Trophoblast cell (in vitro differentiated cells and primary cell): ENCODE results near the gene MAGI1.

Experiments
- DNase-seq, 2 donors: peaks; one replicate each; pipeline ENCODE4 v3.0.0-alpha.2; 2016
- H2AFZ ChIP-seq: 2 replicates; pipeline ENCODE4 v1.6.1; 2013; ENCODE audit warnings: low read length, moderate library complexity, mild to moderate bottlenecking; ENCODE audit not compliant: insufficient read depth, poor library complexity
- H2AK5ac ChIP-seq: 2 replicates; pipeline ENCODE4 v1.6.1; 2013; ENCODE audit warnings: mild to moderate bottlenecking, low read length
- H2BK120ac ChIP-seq: 2 replicates; pipeline ENCODE4 v1.6.1; 2013; ENCODE audit warnings: low read length, mild to moderate bottlenecking, moderate library complexity; ENCODE audit not compliant: insufficient read depth, poor library complexity
- H2BK12ac ChIP-seq: 2 replicates; pipeline ENCODE4 v1.6.1; 2013; ENCODE audit warnings: mild to moderate bottlenecking, low read length, moderate library complexity
- H2BK5ac ChIP-seq: 2 replicates; pipeline ENCODE4 v1.6.1; 2013; ENCODE audit warnings: low read length, low read depth, moderate library complexity, mild to moderate bottlenecking; ENCODE audit not compliant: poor library complexity
- H3K14ac ChIP-seq: 2 replicates; pipeline ENCODE4 v1.6.1; 2013; ENCODE audit warnings: mild to moderate bottlenecking, low read length
- H3K18ac ChIP-seq: 2 replicates; pipeline ENCODE4 v1.6.1; 2013; ENCODE audit warnings: mild to moderate bottlenecking, low read length
- H3K23ac ChIP-seq: 2 replicates; pipeline ENCODE4 v1.6.1; 2013; ENCODE audit warnings: low read length
- H3K27ac ChIP-seq: 2 replicates; pipeline ENCODE4 v1.5.1; 2013; ENCODE audit warnings: low read depth, mild to moderate bottlenecking, inconsistent platforms, low read length, moderate library complexity
- H3K27me3 ChIP-seq: 2 replicates; pipeline ENCODE4 v1.6.1; 2013; ENCODE audit warnings: inconsistent platforms, mild to moderate bottlenecking, low read length, moderate library complexity; ENCODE audit not compliant: insufficient read depth
- H3K36me3 ChIP-seq, 2 experiments: 1 replicate in 1 of 2; 2 replicates in 1 of 2; pipeline ENCODE4 v1.6.1; 2013; ENCODE audit warnings: low read length in 2 of 2, mild to moderate bottlenecking in 2 of 2, moderate library complexity in 1 of 2; ENCODE audit not compliant: insufficient read depth in 2 of 2, control insufficient read depth in 1 of 2
- H3K4ac ChIP-seq: 2 replicates; pipeline ENCODE4 v1.6.1; 2013; ENCODE audit warnings: low read depth, mild to moderate bottlenecking, low read length, moderate library complexity
- H3K4me1 ChIP-seq, 2 experiments: 1 replicate in 1 of 2; 2 replicates in 1 of 2; pipeline ENCODE4 v1.6.1; 2013; ENCODE audit warnings: low read length in 2 of 2, mild to moderate bottlenecking in 2 of 2, moderate library complexity in 1 of 2; ENCODE audit not compliant: insufficient read depth in 2 of 2, control insufficient read depth in 1 of 2
- H3K4me2 ChIP-seq: 2 replicates; pipeline ENCODE4 v1.6.1; 2013; ENCODE audit warnings: inconsistent platforms, mild to moderate bottlenecking, low read length, moderate library complexity
- H3K4me3 ChIP-seq: 2 replicates; pipeline ENCODE4 v1.5.1; 2013; ENCODE audit warnings: mild to moderate bottlenecking, low read depth, low read length, inconsistent platforms
- H3K79me1 ChIP-seq: one replicate; pipeline ENCODE4 v1.6.1; 2013; ENCODE audit warnings: low read length
- H3K79me2 ChIP-seq: 2 replicates; pipeline ENCODE4 v1.6.1; 2013; ENCODE audit warnings: low read length, mild to moderate bottlenecking; ENCODE audit not compliant: control insufficient read depth, insufficient read depth, poor library complexity
- H3K9ac ChIP-seq: 2 replicates; pipeline ENCODE4 v1.6.1; 2013; ENCODE audit warnings: mild to moderate bottlenecking, low read length
- H3K9me3 ChIP-seq: 2 replicates; pipeline ENCODE4 v1.6.1; 2013; ENCODE audit warnings: low read depth, mild to moderate bottlenecking, control low read depth, inconsistent platforms, low read length; ENCODE audit not compliant: insufficient read depth
- H4K12ac ChIP-seq: 2 replicates; pipeline ENCODE4 v1.6.1; 2013; ENCODE audit warnings: low read depth, mild to moderate bottlenecking, low read length, moderate library complexity
- H4K8ac ChIP-seq: 2 replicates; pipeline ENCODE4 v1.6.1; 2013; ENCODE audit warnings: low read depth, mild to moderate bottlenecking, low read length, moderate library complexity
- H4K91ac ChIP-seq: one replicate; pipeline ENCODE4 v1.6.1; 2013; ENCODE audit warnings: low read depth, mild to moderate bottlenecking, low read length, moderate library complexity
- WGBS: extraction: QIAGEN DNeasy Blood & Tissue Kit; methylation state at CpG from one replicate; pipeline ENCODE4 v1.1.7; 2013; ENCODE audit warnings: missing lambda C conversion rate; ENCODE audit not compliant: insufficient read length, insufficient coverage; ENCODE audit errors: extremely low coverage; 5-methylcytosine and 5-hydroxymethylcytosine counted together

MAGI1 gene

GRCh38 chr3:65402597-65402996 lies 636.1 kb downstream of the MAGI1 start:
- H2BK5ac ChIP-seq = no peak overlapping the region
- H3K14ac ChIP-seq = no peak overlapping the region
- H3K27me3 ChIP-seq = no peaks in the 10 kb centered on the region
- no peak overlapping the region for H3K4ac ChIP-seq
- no peak overlapping the region for H3K27ac ChIP-seq
- H3K79me2 ChIP-seq = no peaks in the 10 kb centered on the region
- no peaks in the 10 kb centered on the region for H3K9me3 ChIP-seq
- no peaks in the 10 kb centered on the region for H3K79me1 ChIP-seq
- no peak overlapping the region for H3K18ac ChIP-seq
- H4K12ac ChIP-seq = no peak overlapping the region
- H3K4me3 ChIP-seq = no peak overlapping the region
- no peak overlapping the region for H3K9ac ChIP-seq
- no peak overlapping the region for H2AFZ ChIP-seq
- H4K8ac ChIP-seq = no peak overlapping the region
- H2AK5ac ChIP-seq = no peak overlapping the region
- no peaks in the 10 kb centered on the region for H3K36me3 ChIP-seq
- H4K91ac ChIP-seq = no peak overlapping the region
- WGBS = no CpG with 5 or more reads among the region's 7 CpGs
- H3K4me2 ChIP-seq = no peak overlapping the region
- no peak overlapping the region for H2BK120ac ChIP-seq
- peaks cover 0 to 2% of the 10 kb centered on the region in 2 experiments for H3K4me1 ChIP-seq
- DNase-seq = peak in 1 of 2 donors; percentile 3
- H2BK12ac ChIP-seq = no peak overlapping the region
- H3K23ac ChIP-seq = no peak overlapping the region

- Histone ChIP-seq H3K4me3 (no peak overlapping the region), H2AK5ac (no peak overlapping the region), H3K18ac (no peak overlapping the region), H4K91ac (no peak overlapping the region), H3K79me1 (no peaks in the 10 kb centered on the region), H3K79me2 (no peaks in the 10 kb centered on the region), H4K12ac (no peak overlapping the region), H2BK5ac (no peak overlapping the region), H3K27me3 (no peaks in the 10 kb centered on the region), H3K27ac (no peak overlapping the region), H2AFZ (no peak overlapping the region), H3K9ac (no peak overlapping the region), H3K9me3 (no peaks in the 10 kb centered on the region), H3K4ac (no peak overlapping the region), H3K23ac (no peak overlapping the region), H3K36me3 (no peaks in the 10 kb centered on the region), H3K4me2 (no peak overlapping the region), H3K4me1 (peaks cover 0 to 2% of the 10 kb centered on the region in 2 experiments), H2BK12ac (no peak overlapping the region), H4K8ac (no peak overlapping the region), H3K14ac (no peak overlapping the region), H2BK120ac (no peak overlapping the region)
- no peak for DNase-seq
- no CpG with 5 or more reads among the region's 10 CpGs for WGBS
Measured at GRCh38 chr3:65401359-65402305, 637.1 kb downstream of the MAGI1 start.

GRCh38 chr3:65400899-65401298 lies 637.8 kb downstream of the MAGI1 start:
- Histone ChIP-seq H3K14ac (no peak overlapping the region), H3K4me1 (peaks cover 0 to 2% of the 10 kb centered on the region in 2 experiments), H3K27me3 (no peaks in the 10 kb centered on the region), H3K18ac (no peak overlapping the region), H3K4me3 (no peak overlapping the region), H3K27ac (no peak overlapping the region), H4K12ac (no peak overlapping the region), H2BK12ac (no peak overlapping the region), H3K9me3 (no peaks in the 10 kb centered on the region), H3K79me1 (no peaks in the 10 kb centered on the region), H2BK5ac (no peak overlapping the region), H4K91ac (no peak overlapping the region), H2AK5ac (no peak overlapping the region), H2BK120ac (no peak overlapping the region), H4K8ac (no peak overlapping the region), H3K79me2 (no peaks in the 10 kb centered on the region), H2AFZ (no peak overlapping the region), H3K9ac (no peak overlapping the region), H3K23ac (no peak overlapping the region), H3K4ac (no peak overlapping the region), H3K36me3 (no peaks in the 10 kb centered on the region), H3K4me2 (no peak overlapping the region)
- WGBS = no CpG with 5 or more reads among the region's 5 CpGs
- no peak for DNase-seq

DNA sequence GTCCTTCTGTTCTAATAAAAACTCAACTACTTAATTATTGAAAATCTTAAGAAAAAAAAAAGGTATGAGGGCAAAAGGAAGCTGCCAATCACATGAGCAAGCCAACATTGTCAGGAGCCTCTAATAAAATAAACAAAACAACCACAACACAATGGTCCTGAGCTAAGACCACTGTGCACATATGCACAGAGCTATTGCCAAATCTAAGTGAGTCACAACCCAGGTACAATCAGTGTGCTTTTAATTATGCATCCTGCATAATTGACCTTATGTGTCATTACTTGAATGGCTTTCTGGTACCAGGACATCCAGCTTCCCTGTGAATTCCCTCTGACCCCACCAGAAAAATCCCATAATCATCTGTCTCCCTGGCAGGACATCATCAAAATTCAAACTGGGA lies 639.8 kb downstream of the MAGI1 start:
- Histone ChIP-seq H3K23ac (no peak overlapping the region), H3K27ac (no peak overlapping the region), H3K9me3 (no peaks in the 10 kb centered on the region), H2BK12ac (no peak overlapping the region), H2BK120ac (no peak overlapping the region), H3K4me3 (no peak overlapping the region), H4K12ac (no peak overlapping the region), H2AFZ (no peak overlapping the region), H3K79me1 (no peaks in the 10 kb centered on the region), H3K27me3 (no peaks in the 10 kb centered on the region), H2BK5ac (no peak overlapping the region), H3K9ac (no peak overlapping the region), H4K91ac (no peak overlapping the region), H3K4ac (no peak overlapping the region), H4K8ac (no peak overlapping the region), H3K4me2 (no peak overlapping the region), H3K36me3 (no peaks in the 10 kb centered on the region), H3K79me2 (no peaks in the 10 kb centered on the region), H3K18ac (no peak overlapping the region), H2AK5ac (no peak overlapping the region), H3K14ac (no peak overlapping the region), H3K4me1 (peaks cover 0 to 2% of the 10 kb centered on the region in 2 experiments)
- DNase-seq = no peak
